K562 (cell line): ENCODE results near the gene KLHL20. TPM values are rescaled to one million over a fixed set of nuclear protein-coding genes. Genes with fewer than 3 reads are reported as not detected.
"Not testable (repeated sequence)": the region's sequence is repeated elsewhere in the genome, so short reads cannot be mapped to it uniquely, and the experiment has no call there.

Source experiments
- ATAC-seq: fragments of 200-7000 bp; cut with Tn5 transposase; 3 replicates; pipeline ENCODE4 v1.9.1; 2020; ENCODE audit warnings: moderate library complexity
- BruUV-seq: library from RNA; stranded (reverse); fragments of 400-500 nt; replicated peaks from 2 replicates; lab custom pipeline; 2021; lab: Mats Ljungman, UMichigan
- CTCF ChIA-PET: fragments of 300-600 bp; formaldehyde crosslinking; extraction: SDS; loops from one replicate; lab custom pipeline; 2021; ENCODE audit warnings: low intra/inter-chr PET ratio; lab: Yijun Ruan, JAX
- POLR2A ChIA-PET: fragments of 300-600, 350-650 bp; sonication (Branson Sonifier 250); formaldehyde crosslinking; extraction: SDS; loops from one replicate; lab custom pipeline; 2021; ENCODE audit warnings: antibody characterized with exemption, inconsistent platforms; lab: Yijun Ruan, JAX
- DNase-seq, 4 experiments: peaks; one replicate each; pipeline versions ENCODE4 v3.0.0 to v3.0.0-alpha.2; 2011 to 2018; ENCODE audit warnings: low spot score in 3 of 4, mixed read lengths in 3 of 4; ENCODE audit errors: extremely low read depth in 1 of 4
- FAIRE-seq: peaks from 2 replicates; lab custom pipeline; 2011; peaks lifted over from hg19 to GRCh38; lab: Jason Lieb, UNC
- H2AFZ ChIP-seq: 2 replicates; pipeline ENCODE4 v1.6.0; 2011; ENCODE audit warnings: low read depth, low read length, control low read depth, inconsistent platforms
- H3K27ac ChIP-seq: fragments of 200-600 bp; 3 replicates; pipeline ENCODE4 v1.8.0; 2011; ENCODE audit warnings: low read depth, mild to moderate bottlenecking, control low read depth, inconsistent platforms, low read length, moderate library complexity, mixed read lengths; ENCODE audit errors: extremely low read depth
- H3K27me3 ChIP-seq, 2 experiments: fragments of 300-600 bp in 1 of 2; 2 replicates in 1 of 2; 3 replicates in 1 of 2; pipeline versions ENCODE4 v1.6.0 to v1.8.0; 2011; ENCODE audit warnings: inconsistent platforms in 2 of 2, low read length in 2 of 2, mild to moderate bottlenecking in 1 of 2, mixed read lengths in 1 of 2, moderate library complexity in 1 of 2; ENCODE audit not compliant: control insufficient read depth in 2 of 2, insufficient read depth in 2 of 2
- H3K36me3 ChIP-seq: fragments of 300-600 bp; 3 replicates; pipeline ENCODE4 v1.8.0; 2011; ENCODE audit warnings: mild to moderate bottlenecking, low read length, inconsistent platforms; ENCODE audit not compliant: control insufficient read depth, insufficient read depth
- H3K4me1 ChIP-seq, 2 experiments: fragments of 200-600 bp in 1 of 2; replicated peaks in 1 of 2; 2 replicates in 1 of 2; 3 replicates in 1 of 2; pipeline versions ENCODE4 v1.5.1 to v1.8.0; 2011; ENCODE audit warnings: inconsistent platforms in 2 of 2, low read length in 2 of 2, mild to moderate bottlenecking in 1 of 2, mixed read lengths in 1 of 2, moderate library complexity in 1 of 2; ENCODE audit not compliant: control insufficient read depth in 2 of 2, insufficient read depth in 2 of 2
- H3K4me2 ChIP-seq: 2 replicates; pipeline ENCODE4 v1.6.1; 2011; ENCODE audit warnings: low read length, control low read depth, inconsistent platforms, mixed read lengths; ENCODE audit not compliant: insufficient read depth
- H3K4me3 ChIP-seq: fragments of 200-600 bp; sonication (generic), shearing (Covaris generic); 2 replicates; pipeline ENCODE4 v1.5.1; 2016; ENCODE audit warnings: control low read depth, inconsistent platforms
- H3K79me2 ChIP-seq: fragments of 200-600 bp; 3 replicates; pipeline ENCODE4 v1.8.0; 2011; ENCODE audit warnings: low read length, inconsistent platforms; ENCODE audit not compliant: control insufficient read depth, insufficient read depth
- H3K9ac ChIP-seq, 2 experiments: 2 replicates each; pipeline versions ENCODE4 v1.6.0 to v1.6.1; 2011; ENCODE audit warnings: low read depth in 2 of 2, low read length in 2 of 2, control low read depth in 1 of 2, inconsistent platforms in 1 of 2, mild to moderate bottlenecking in 1 of 2, mixed read lengths in 1 of 2; ENCODE audit not compliant: insufficient read depth in 1 of 2
- H3K9me1 ChIP-seq: one replicate; pipeline ENCODE4 v1.6.0; 2011; ENCODE audit warnings: inconsistent platforms, mild to moderate bottlenecking, low read length, moderate library complexity; ENCODE audit not compliant: control insufficient read depth, insufficient read depth
- H3K9me3 ChIP-seq: replicated peaks from 2 replicates; pipeline ENCODE4 v1.5.1; 2011; ENCODE audit warnings: low read depth, low read length, inconsistent platforms; ENCODE audit not compliant: control insufficient read depth, insufficient read depth
- H4K20me1 ChIP-seq: replicated peaks from 2 replicates; pipeline ENCODE4 v1.6.1; 2011; ENCODE audit warnings: low read length, inconsistent platforms, mixed read lengths; ENCODE audit not compliant: control insufficient read depth, insufficient read depth
- ARID1B ChIP-seq: fragments of 450-650 bp; IDR thresholded peaks from 2 replicates; pipeline ENCODE4 v1.6.1; 2016; ENCODE audit warnings: antibody characterized with exemption, mild to moderate bottlenecking, inconsistent platforms
- CSDE1 ChIP-seq, 2 experiments: fragments of 450-650 bp; IDR thresholded peaks; 2 replicates each; pipeline ENCODE4 v1.6.1; 2016; ENCODE audit warnings: mild to moderate bottlenecking in 1 of 2
- DPF2 ChIP-seq: fragments of 450-650 bp; IDR thresholded peaks from 2 replicates; pipeline ENCODE4 v1.6.1; 2016
- HINFP ChIP-seq: fragments of 450-650 bp; conservative IDR thresholded peaks from 2 replicates; pipeline ENCODE4 v1.6.1; 2016; ENCODE audit warnings: missing genetic modification characterization, low read depth, mild to moderate bottlenecking, control low read depth, missing compliant biosample characterization
- HMG20B ChIP-seq: fragments of 250-450 bp; sonication (Bioruptor Pico); IDR thresholded peaks from 2 replicates; pipeline ENCODE4 v1.5.0; 2021; ENCODE audit warnings: mild to moderate bottlenecking
- MCM7 ChIP-seq, 2 experiments: fragments of 450-650 bp; IDR thresholded peaks; 2 replicates each; pipeline ENCODE4 v1.6.1; 2016 to 2018
- SOX6 ChIP-seq: fragments of 450-650 bp; IDR thresholded peaks from 2 replicates; pipeline ENCODE4 v1.6.1; 2014; ENCODE audit warnings: mild to moderate bottlenecking
- SRSF1 ChIP-seq: fragments of 200-400 bp; formaldehyde crosslinking; IDR thresholded peaks from 2 replicates; pipeline ENCODE4 v1.6.1; 2017; ENCODE audit warnings: mild to moderate bottlenecking, low read depth, low read length, moderate library complexity
- TCF15 ChIP-seq: fragments of 250-450 bp; sonication (Bioruptor Pico); IDR thresholded peaks from 2 replicates; pipeline ENCODE4 v1.8.0; 2022; ENCODE audit warnings: moderate library complexity, mild to moderate bottlenecking, inconsistent platforms
- TEAD2 ChIP-seq: fragments of 450-650 bp; IDR thresholded peaks from 2 replicates; pipeline ENCODE4 v1.6.1; 2016; ENCODE audit warnings: missing genetic modification characterization, control low read depth, missing compliant biosample characterization
- ZBTB17 ChIP-seq: fragments of 450-650 bp; formaldehyde crosslinking; IDR thresholded peaks from 2 replicates; pipeline ENCODE4 v1.4.0; 2020; ENCODE audit warnings: mild to moderate bottlenecking
- ZNF354B ChIP-seq: fragments of 250-450 bp; sonication (Bioruptor Pico); IDR thresholded peaks from 2 replicates; pipeline ENCODE4 v1.4.0; 2020
- ZNF431 ChIP-seq: sonication (generic); formaldehyde crosslinking; IDR thresholded peaks from 2 replicates; pipeline ENCODE4 v1.8.0; 2022; ENCODE audit warnings: mild to moderate bottlenecking, missing genetic modification reagents
- ZNF507 ChIP-seq: conservative IDR thresholded peaks from 2 replicates; pipeline ENCODE4 v1.6.1; 2017; ENCODE audit warnings: missing genetic modification characterization, missing compliant biosample characterization
- WGBS: fragments of 100-300 bp; shearing (Covaris generic); methylation state at CpG from one replicate; pipeline ENCODE4 v1.1.6; 2016; ENCODE audit warnings: low coverage, mixed read lengths; ENCODE audit not compliant: insufficient coverage; ENCODE audit errors: missing lambda C conversion rate; 5-methylcytosine and 5-hydroxymethylcytosine counted together
- in situ Hi-C: fragments of 300-500 bp; cut with MboI; formaldehyde crosslinking; loops from 4 replicates; pipeline ENCODE4 v1.15.0; 2018; ENCODE audit warnings: inconsistent platforms, mixed read lengths
- intact Hi-C: fragments of 100-400 bp; cut with micrococcal nuclease; formaldehyde crosslinking; loops from 2 replicates; pipeline ENCODE4 v1.14.2; 2022
- polyA plus RNA-seq, 8 experiments: library from polyadenylated mRNA; depleted of rRNA in 4 of 8; stranded (reverse) in 5 of 8; unstranded in 3 of 8; fragments of >200 nt; fragmentation: Nextera tagmentation in 2 of 8; fragmentation: Illumina TruSeq in 1 of 8; extraction: Ambion mirVana in 2 of 8; extraction: Trizol in 1 of 8; gene quantifications; 2 replicates each; pipeline versions ENCODE4 v1.2.1 to v1.2.3, GENCODE V29; 2011 to 2014; ENCODE audit warnings: inconsistent platforms in 1 of 8, missing spikeins in 1 of 8
- total RNA-seq, 7 experiments: library from RNA; depleted of rRNA in 6 of 7; stranded (reverse); fragments of >200 nt in 6 of 7; fragmentation: Illumina TruSeq in 2 of 7; extraction: Trizol in 2 of 7; gene quantifications; 2 replicates each; pipeline versions ENCODE4 v1.2.1 to v1.2.3, GENCODE V29; 2011 to 2021; ENCODE audit warnings: low replicate concordance in 1 of 7
- TF ChIP-seq, protein P1 (sequence below): fragments of 450-650 bp; formaldehyde crosslinking; IDR thresholded peaks from 2 replicates; pipeline ENCODE4 v1.4.0; 2020; ENCODE audit warnings: mild to moderate bottlenecking

The KLHL20 gene
- total and polyA plus RNA-seq, 9 of the 15 experiments (the other 6 are each of a cell fraction or from before 2014, with no cell fraction given) = 8.9 to 23.2 (median 16.8) TPM

DNA sequence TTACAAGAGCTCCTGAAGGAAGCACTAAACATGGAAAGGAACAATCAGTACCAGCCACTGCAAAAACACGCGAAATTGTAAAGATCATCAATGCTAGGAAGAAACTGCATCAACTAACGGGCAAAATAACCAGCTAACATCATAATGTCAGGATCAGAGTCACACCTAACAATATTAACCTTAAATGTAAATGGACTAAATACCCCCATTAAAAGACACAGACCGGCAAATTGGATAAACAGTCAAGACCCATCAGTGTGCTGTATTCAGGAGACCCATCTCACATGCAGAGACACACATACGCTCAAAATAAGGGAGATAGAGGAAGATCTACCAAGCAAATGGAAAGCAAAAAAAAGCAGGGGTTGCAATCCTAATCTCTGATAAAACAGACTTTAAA lies 98.9 kb downstream of the KLHL20 start:
- H2AFZ ChIP-seq, H3K4me2 ChIP-seq, H4K20me1 ChIP-seq, H3K9ac ChIP-seq, H3K9me3 ChIP-seq, H3K4me1 ChIP-seq, ATAC-seq, DNase-seq, BruUV-seq, FAIRE-seq, H3K9me1 ChIP-seq, CTCF ChIA-PET, H3K4me3 ChIP-seq, intact Hi-C loops, H3K27ac ChIP-seq, H3K27me3 ChIP-seq: not testable (repeated sequence)
- H3K79me2 ChIP-seq = peaks cover 62% of the 10 kb centered on the region
- in situ Hi-C loops = loop anchor here (25.0 kb wide), 1 partner anchor 924 kb away; no protein-coding TSS in a partner anchor
- POLR2A ChIA-PET = interaction anchor here (1.6 to 3.6 kb wide), 2 partner anchors 8 to 9 kb away, joined by 3 to 21 read pairs; no protein-coding TSS in a partner anchor
- WGBS = 87% methylated on average over 5 of the region's 5 CpGs
- peaks cover 40% of the 10 kb centered on the region for H3K36me3 ChIP-seq
- TF ChIP-seq ZNF354B = peak; percentile 63; the same call in 1 of the 2 replicates
- peak; percentile 93 for TF ChIP-seq ZNF507 (tag)

- Histone ChIP-seq H4K20me1 (no peaks in the 10 kb centered on the region), H3K9me1 (no peaks in the 10 kb centered on the region), H3K4me2 (no peak overlapping the region), H3K9ac (no peak overlapping the region), H3K79me2 (peaks cover 87% of the 10 kb centered on the region), H3K4me3 (no peak overlapping the region), H2AFZ (no peak overlapping the region), H3K4me1 (peaks cover 13 to 17% of the 10 kb centered on the region in 2 experiments; a peak in 4 of 5 replicates), H3K36me3 (peaks cover 46% of the 10 kb centered on the region), H3K27me3 (no peaks in the 10 kb centered on the region), H3K27ac (no peak overlapping the region), H3K9me3 (no peaks in the 10 kb centered on the region)
- 5% methylated on average over 1 of the region's 1 CpG for WGBS
- ChIA-PET POLR2A (interaction anchor here (0.7 to 2.0 kb wide), 12 partner anchors 9 to 179 kb away, joined by 3 to 9 read pairs (median 3); partner anchors contain the start of genes GAS5, KLHL20 and ZBTB37), CTCF (no interaction called here)
- no TSS peak for BruUV-seq
- ATAC-seq (peak; percentile 56), FAIRE-seq (no peak), DNase-seq (peak in 1 of 4 experiments; percentile 16)
- intact Hi-C loops = no loop called here
- in situ Hi-C loops = loop anchor here (25.0 kb wide), 1 partner anchor 919 kb away; no protein-coding TSS in a partner anchor
- TF ChIP-seq SOX6 (no peak), CSDE1 (IDR thresholded peaks at IDR 0.05) (0 out of 4 replicates have a peak, but pooled peaks of 1 of the 2 experiments have one; percentile 19), DPF2 (peak; percentile 39), ARID1B (peak; percentile 7), MCM7 (IDR thresholded peaks at IDR 0.05) (no peak), ZBTB17 (no peak), ZNF431 (CRISPR knock-in tag) (no peak), TEAD2 (tag) (no peak), HINFP (tag) (no peak), HMG20B (CRISPR knock-in tag) (no peak), SRSF1 (no peak), TCF15 (CRISPR knock-in tag) (no peak)
- TF ChIP-seq, protein P1, sequence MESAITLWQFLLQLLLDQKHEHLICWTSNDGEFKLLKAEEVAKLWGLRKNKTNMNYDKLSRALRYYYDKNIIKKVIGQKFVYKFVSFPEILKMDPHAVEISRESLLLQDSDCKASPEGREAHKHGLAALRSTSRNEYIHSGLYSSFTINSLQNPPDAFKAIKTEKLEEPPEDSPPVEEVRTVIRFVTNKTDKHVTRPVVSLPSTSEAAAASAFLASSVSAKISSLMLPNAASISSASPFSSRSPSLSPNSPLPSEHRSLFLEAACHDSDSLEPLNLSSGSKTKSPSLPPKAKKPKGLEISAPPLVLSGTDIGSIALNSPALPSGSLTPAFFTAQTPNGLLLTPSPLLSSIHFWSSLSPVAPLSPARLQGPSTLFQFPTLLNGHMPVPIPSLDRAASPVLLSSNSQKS (CRISPR knock-in tag) = no peak
These were observed 103.7 kb downstream of the KLHL20 start for GRCh38 chr1:173818459-173818858.
